Motor neuron (in vitro differentiated cells): ENCODE results near the gene USP24. TPM values are rescaled to one million over a fixed set of nuclear protein-coding genes. Genes with fewer than 3 reads are reported as not detected.
A peak's percentile ranks its signal among the peaks of the same experiment; 100 is the strongest.

Source experiments
- ATAC-seq, 8 experiments: fragments of 200-7000 bp; cut with Tn5 transposase; replicated peaks in 6 of 8; 2 replicates each; pipeline ENCODE4 v1.8.0; 2021; ENCODE audit warnings: mild to moderate bottlenecking in 8 of 8, moderate library complexity in 8 of 8
- H3K27ac ChIP-seq, 2 donors: fragments of 250-450 bp; sonication (Bioruptor Pico); 2 replicates each; pipeline ENCODE4 v1.9.0; 2021; ENCODE audit warnings: antibody characterized with exemption in 2 of 2, mild to moderate bottlenecking in 2 of 2, moderate library complexity in 1 of 2
- H3K4me1 ChIP-seq, 2 donors: fragments of 250-450 bp; sonication (Bioruptor Pico); replicated peaks in 1 of 2; 2 replicates each; pipeline ENCODE4 v1.6.1; 2021; ENCODE audit warnings: antibody characterized with exemption in 2 of 2, mild to moderate bottlenecking in 2 of 2, moderate library complexity in 1 of 2
- H3K4me3 ChIP-seq, 5 donors: fragments of 250-450 bp; sonication (Bioruptor Pico); 2 replicates each; pipeline ENCODE4 v1.9.0; 2021; ENCODE audit warnings: antibody characterized with exemption in 5 of 5, mild to moderate bottlenecking in 5 of 5, moderate library complexity in 4 of 5
- WGBS, 10 experiments: fragments of 450-650 bp; shearing (Covaris generic); methylation state at CpG; one replicate each; pipeline ENCODE4 v1.0.0; 2022; 5-methylcytosine and 5-hydroxymethylcytosine counted together
- in situ Hi-C, 9 experiments: fragments of 400-800 bp; cut with MboI; loops; one replicate each; pipeline ENCODE4 v1.15.0; 2021; ENCODE audit warnings: low sequenced_read_pairs in 9 of 9, low pct_unique_long_range_greater_than_20kb in 2 of 9; ENCODE audit not compliant: unreplicated experiment in 9 of 9
- total RNA-seq, 8 experiments: library from RNA; unstranded; fragments of 300-600 nt; gene quantifications; 2 replicates each; pipeline versions ENCODE4 v1.2.3 to v1.2.4, GENCODE V29; 2022

The USP24 gene
- total RNA-seq, 8 experiments from 2014 or later = 25.4 to 59.2 (median 46.5) TPM

DNA sequence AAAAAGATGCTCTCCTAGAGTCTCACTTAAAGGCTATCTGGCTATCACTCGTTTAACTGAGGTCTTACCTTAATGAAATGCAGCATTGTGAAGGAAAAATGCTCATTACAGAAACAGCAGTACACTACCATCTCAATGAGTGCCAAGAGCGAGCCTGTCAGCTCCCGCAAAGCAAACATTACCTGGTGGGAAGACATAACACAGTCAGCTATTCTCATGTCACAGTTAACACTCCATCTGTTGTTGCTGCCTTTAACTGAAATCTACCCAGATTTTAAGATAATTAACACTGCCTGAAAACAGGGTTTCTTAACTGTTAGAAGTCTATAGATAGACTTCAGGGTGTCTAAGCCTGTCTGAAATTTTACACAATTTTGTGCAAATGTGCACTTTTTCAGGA is 136.7 kb downstream of the USP24 start:
- 60 to 95% (median 84%) methylated on average over 1 to 3 of the region's 3 CpGs; no CpG with 5 or more reads in 2 of the 10 experiments for WGBS, 10 experiments
- H3K4me1 ChIP-seq = no peaks in the 10 kb centered on the region

DNA sequence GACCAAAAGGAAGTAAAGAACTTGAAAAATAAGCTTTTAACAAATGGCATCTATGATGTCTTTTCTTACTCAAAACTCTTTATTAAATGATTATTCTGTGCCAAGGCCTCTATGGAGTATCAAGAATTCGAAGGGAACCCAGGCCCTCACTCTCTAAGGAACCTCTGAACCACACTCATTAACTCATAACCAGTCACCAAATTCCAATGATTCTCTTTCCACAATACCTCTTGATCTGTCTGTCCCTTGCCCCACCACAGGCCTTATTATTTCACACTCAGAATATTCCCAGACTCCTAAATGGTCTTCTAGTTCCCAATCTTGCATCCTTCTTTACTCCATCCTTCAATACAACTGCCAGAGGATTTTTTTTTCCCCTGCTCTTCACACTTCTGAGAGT is 138.8 kb downstream of the USP24 start:
- 71 to 100% (median 87%) methylated on average over 1 of the region's 1 CpG; no CpG with 5 or more reads in 4 of the 10 experiments for WGBS, 10 experiments
- in situ Hi-C loops = loop anchor here in 1 of 9 experiments (10.0 kb wide), 1 partner anchor 58 kb away; no protein-coding TSS in a partner anchor
- H3K4me1 ChIP-seq = no peaks in the 10 kb centered on the region
- H3K27ac ChIP-seq = no peak overlapping the region
- no peak for ATAC-seq
- no peak overlapping the region for H3K4me3 ChIP-seq

More for the DNA sequence above, 136.7 kb downstream of the USP24 start:
- H3K27ac ChIP-seq = no peak overlapping the region
- no peak for ATAC-seq
- in situ Hi-C loops = loop anchor here in 1 of 9 experiments (10.0 kb wide), 1 partner anchor 56 kb away; no protein-coding TSS in a partner anchor
- no peak overlapping the region for H3K4me3 ChIP-seq

DNA sequence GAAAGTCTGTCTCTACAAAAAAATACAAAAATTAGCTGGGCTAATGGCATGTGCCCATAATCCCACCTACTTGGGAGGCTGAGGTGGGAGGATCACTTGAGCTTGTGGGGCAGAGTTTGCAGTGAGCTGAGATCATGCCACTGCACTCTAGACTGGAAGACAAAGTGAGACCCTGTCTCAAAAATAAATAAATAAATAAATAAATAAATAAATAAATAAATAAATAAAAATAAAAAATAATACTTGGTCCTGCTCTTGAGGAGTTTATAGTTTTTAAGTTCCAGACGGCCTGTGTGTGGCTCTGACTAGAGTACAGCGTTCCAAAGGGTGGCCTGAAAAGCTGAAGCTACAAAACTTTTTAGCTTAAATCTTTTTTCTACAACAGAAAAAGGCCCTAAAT is 140.7 kb downstream of the USP24 start:
- in situ Hi-C loops = loop anchor here in 1 of 9 experiments (10.0 kb wide), 1 partner anchor 60 kb away; no protein-coding TSS in a partner anchor
- H3K4me3 ChIP-seq = no peak overlapping the region
- H3K27ac ChIP-seq = no peak overlapping the region
- 65 to 100% (median 96%) methylated on average over 1 to 2 of the region's 2 CpGs; no CpG with 5 or more reads in 2 of the 10 experiments for WGBS, 10 experiments
- ATAC-seq = no peak
- H3K4me1 ChIP-seq = no peaks in the 10 kb centered on the region

- Histone ChIP-seq H3K4me3 (no peak overlapping the region), H3K4me1 (no peaks in the 10 kb centered on the region), H3K27ac (no peak overlapping the region)
- 44 to 100% (median 97%) methylated on average over 1 to 3 of the region's 3 CpGs; no CpG with 5 or more reads in 1 of the 10 experiments for WGBS, 10 experiments
- ATAC-seq = no peak
- in situ Hi-C loops = loop anchor here in 1 of 9 experiments (10.0 kb wide), 1 partner anchor 61 kb away; no protein-coding TSS in a partner anchor
These were observed 141.8 kb downstream of the USP24 start for GRCh38 chr1:55073187-55073916.

GRCh38 chr1:55071477-55071876 is 143.7 kb downstream of the USP24 start:
- peak; percentile 58 to 86 (median 72) for ATAC-seq
- in situ Hi-C loops = loop anchor here in 1 of 9 experiments (10.0 kb wide), 1 partner anchor 63 kb away; no protein-coding TSS in a partner anchor
- Histone ChIP-seq H3K4me3 (no peak overlapping the region), H3K4me1 (no peaks in the 10 kb centered on the region), H3K27ac (no peak overlapping the region)
- 44 to 61% (median 55%) methylated on average over 3 to 8 of the region's 8 CpGs; no CpG with 5 or more reads in 4 of the 10 experiments for WGBS, 10 experiments

DNA sequence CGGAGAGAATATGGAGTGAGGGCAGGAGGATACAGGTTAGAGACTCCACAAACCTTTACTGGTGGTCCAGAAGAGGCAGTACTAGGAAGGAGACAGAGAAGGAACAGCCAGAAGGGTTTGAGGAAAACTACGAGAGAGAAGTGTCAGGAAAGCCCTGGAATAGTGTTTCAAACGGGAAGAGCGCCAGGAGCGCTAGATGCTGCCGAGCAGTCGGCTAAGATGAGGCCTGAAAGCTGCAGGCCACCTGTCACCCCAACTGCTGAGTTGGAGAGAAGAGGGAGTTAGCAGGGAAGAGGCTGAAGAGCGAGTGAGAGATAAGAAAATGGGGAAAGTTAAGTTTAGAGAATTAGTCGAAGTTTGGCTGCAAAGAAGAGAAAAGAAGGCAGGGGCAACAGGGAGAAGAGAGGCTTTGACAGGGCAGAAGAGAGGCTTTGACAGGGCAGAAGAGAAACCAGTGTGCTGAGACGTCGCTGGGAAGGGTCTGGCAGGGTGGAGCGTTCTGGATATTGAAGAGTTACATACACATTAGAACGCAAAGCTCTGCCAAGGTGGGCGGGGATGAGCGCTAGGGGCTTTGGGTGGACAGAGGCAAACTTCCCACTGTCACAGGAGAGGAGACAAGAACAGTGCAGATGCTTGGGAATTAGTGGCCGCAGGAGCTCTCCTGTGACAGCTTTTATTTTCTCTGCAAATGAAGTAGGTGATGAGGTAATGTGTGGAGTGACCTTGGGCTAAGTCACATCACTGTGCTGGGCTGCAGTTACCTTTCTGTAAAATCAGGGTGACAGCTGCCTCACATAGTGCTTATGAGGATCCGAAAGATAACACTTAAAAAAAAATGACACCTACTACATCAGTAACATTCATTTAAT is 144.6 kb downstream of the USP24 start:
- Histone ChIP-seq H3K4me1 (no peaks in the 10 kb centered on the region), H3K27ac (no peak overlapping the region), H3K4me3 (no peak overlapping the region)
- 63 to 93% (median 87%) methylated on average over 7 to 17 of the region's 17 CpGs for WGBS, 10 experiments
- no peak for ATAC-seq
- in situ Hi-C loops = loop anchor here in 1 of 9 experiments (10.0 kb wide), 1 partner anchor 64 kb away; no protein-coding TSS in a partner anchor

DNA sequence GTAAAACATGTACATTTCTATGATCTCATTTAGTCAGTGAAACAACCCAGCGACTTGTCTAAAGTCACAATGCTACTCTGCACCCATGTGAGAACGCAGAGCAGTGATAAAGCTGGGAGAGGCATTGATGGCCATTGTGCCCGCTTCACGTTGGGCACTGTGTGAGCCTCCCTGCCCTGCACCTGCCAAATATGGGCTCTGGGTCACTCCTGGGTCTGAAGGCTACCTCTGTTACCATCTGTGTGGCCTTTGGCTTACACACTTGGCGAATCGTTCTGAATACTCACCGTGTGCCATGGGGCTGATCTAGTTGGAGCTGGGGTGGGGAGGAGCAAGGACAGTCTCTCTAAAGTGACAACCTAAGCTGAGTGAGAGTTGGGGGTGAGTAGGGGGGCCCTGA is 145.9 kb downstream of the USP24 start:
- in situ Hi-C loops = no loop called here
- peak in 1 of 8 experiments; percentile 11 for ATAC-seq

DNA sequence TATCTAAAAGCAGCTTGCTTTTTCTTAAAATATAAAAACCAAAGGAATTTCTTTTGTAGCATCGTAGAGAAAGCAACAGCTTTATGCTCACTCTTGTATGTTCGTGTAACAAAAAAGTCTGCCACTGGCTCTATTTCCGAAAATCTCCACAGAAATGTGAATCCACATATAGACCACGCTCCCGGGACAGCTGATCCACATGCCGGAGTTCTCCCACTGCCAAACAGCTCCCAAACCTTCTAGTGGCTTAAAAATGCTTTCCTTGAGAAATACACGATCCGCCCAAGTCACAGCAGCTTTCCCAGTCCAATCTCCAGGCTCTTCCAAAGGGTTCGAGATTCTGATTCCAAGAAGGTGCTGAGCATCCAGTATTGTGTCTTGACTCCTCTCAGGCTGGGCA is 146.5 kb downstream of the USP24 start:
- in situ Hi-C loops = no loop called here
- 81 to 100% (median 99%) methylated on average over 1 to 9 of the region's 9 CpGs; no CpG with 5 or more reads in 1 of the 10 experiments for WGBS, 10 experiments
- H3K4me3 ChIP-seq = no peak overlapping the region
- no peak overlapping the region for H3K27ac ChIP-seq
- H3K4me1 ChIP-seq = no peaks in the 10 kb centered on the region
- ATAC-seq = no peak

More for the DNA sequence above, 145.9 kb downstream of the USP24 start:
- no peaks in the 10 kb centered on the region for H3K4me1 ChIP-seq
- WGBS, 10 experiments = 80 to 100% (median 88%) methylated on average over 1 to 7 of the region's 7 CpGs; no CpG with 5 or more reads in 1 of the 10 experiments
- H3K27ac ChIP-seq = no peak overlapping the region
- H3K4me3 ChIP-seq = no peak overlapping the region

DNA sequence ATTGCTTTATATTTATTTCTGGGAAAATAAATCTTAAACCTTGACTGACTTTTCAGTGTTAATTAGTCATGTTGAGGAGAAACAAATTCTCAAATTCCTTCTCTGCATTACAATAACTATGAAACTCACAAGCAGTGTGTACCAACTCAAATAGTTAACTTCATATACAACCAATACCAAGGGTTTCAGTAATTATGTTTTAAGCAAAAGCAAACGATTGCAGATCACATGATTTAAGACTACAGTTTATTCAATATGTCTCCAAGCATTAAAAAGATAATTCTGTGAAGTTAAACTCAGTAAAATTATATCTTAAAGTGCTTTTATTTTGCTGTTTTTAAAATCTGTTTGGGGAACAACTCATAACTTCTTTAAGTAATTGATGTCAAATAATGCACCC is 147.2 kb downstream of the USP24 start:
- H3K27ac ChIP-seq = no peak overlapping the region
- H3K4me3 ChIP-seq = no peak overlapping the region
- in situ Hi-C loops = no loop called here
- 33 to 100% (median 91%) methylated on average over 1 of the region's 1 CpG; no CpG with 5 or more reads in 1 of the 10 experiments for WGBS, 10 experiments
- H3K4me1 ChIP-seq = no peaks in the 10 kb centered on the region
- ATAC-seq = no peak

GRCh38 chr1:55067022-55067778 is 148.0 kb downstream of the USP24 start:
- 87 to 95% (median 92%) methylated on average over 8 to 17 of the region's 17 CpGs; no CpG with 5 or more reads in 2 of the 10 experiments for WGBS, 10 experiments
- in situ Hi-C loops = no loop called here
- no peak overlapping the region for H3K27ac ChIP-seq
- no peaks in the 10 kb centered on the region for H3K4me1 ChIP-seq
- peak in 4 of 8 experiments; percentile 18 to 69 (median 66) for ATAC-seq
- H3K4me3 ChIP-seq = no peak overlapping the region

DNA sequence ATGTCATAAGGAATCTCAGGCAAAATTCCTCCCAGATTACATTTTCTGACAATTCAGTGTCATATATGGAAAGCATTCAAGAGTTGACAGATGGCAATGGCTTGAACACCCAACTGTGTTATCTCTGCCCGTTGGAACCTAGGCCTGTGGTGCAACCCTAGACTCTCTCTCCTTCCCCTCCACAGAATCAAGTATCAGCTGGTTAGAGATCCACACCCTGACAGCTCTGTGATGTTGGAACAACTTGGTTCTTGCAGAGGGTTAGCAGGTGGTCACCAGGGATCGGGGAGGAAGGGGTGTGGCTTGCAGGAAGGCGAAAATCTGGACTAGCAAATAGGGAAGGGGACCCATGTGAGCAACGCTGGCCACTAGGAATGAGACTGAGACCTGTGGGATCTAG is 149.5 kb downstream of the USP24 start:
- peak in 1 of 8 experiments; percentile 6 for ATAC-seq
- no peak overlapping the region for H3K27ac ChIP-seq
- 73 to 100% (median 84%) methylated on average over 1 to 4 of the region's 4 CpGs; no CpG with 5 or more reads in 4 of the 10 experiments for WGBS, 10 experiments
- H3K4me3 ChIP-seq = no peak overlapping the region
- in situ Hi-C loops = no loop called here
- no peaks in the 10 kb centered on the region for H3K4me1 ChIP-seq

DNA sequence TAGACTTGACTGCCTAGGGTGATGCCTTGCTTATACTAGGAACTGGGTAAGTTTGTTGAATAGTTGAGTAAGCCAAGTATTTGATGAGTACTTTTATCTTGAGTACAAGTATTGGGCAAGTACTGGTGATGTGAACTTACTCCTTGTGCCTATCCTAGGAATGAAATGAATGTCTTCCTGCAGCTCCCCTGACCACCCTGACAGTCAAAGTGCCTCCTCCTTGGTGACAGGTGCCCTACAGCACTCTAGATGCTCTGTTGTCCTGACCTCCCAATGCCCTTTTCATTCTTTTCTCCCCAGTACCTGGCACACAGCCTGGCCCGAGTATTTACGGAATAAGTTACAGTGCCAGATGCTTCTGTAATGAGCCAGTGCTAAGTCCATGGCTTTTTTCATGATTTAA is 150.3 kb downstream of the USP24 start:
- peak in 1 of 8 experiments; percentile 40 for ATAC-seq
- 14 to 100% (median 71%) methylated on average over 1 to 2 of the region's 2 CpGs; no CpG with 5 or more reads in 4 of the 10 experiments for WGBS, 10 experiments
- in situ Hi-C loops = no loop called here
- H3K4me1 ChIP-seq = no peaks in the 10 kb centered on the region
- no peak overlapping the region for H3K4me3 ChIP-seq
- no peak overlapping the region for H3K27ac ChIP-seq
